D721Med (cell line): ENCODE data around the gene PLEKHA6.
"Not testable (repeated sequence)": the region's sequence is repeated elsewhere in the genome, so short reads cannot be mapped to it uniquely, and the experiment has no call there.

ENCODE experiments used
- DNase-seq: peaks from one replicate; pipeline ENCODE4 v3.0.0; 2011; ENCODE audit warnings: low spot score; ENCODE audit not compliant: insufficient read length
- FAIRE-seq: peaks from 2 replicates; lab custom pipeline; 2011; peaks lifted over from hg19 to GRCh38; lab: Jason Lieb, UNC
- CTCF ChIP-seq: IDR thresholded peaks from 2 replicates; pipeline ENCODE4 v1.5.1; 2012; ENCODE audit warnings: mild to moderate bottlenecking, control low read depth; ENCODE audit not compliant: insufficient read depth; ENCODE audit errors: missing control alignments

Gene PLEKHA6

GRCh38 chr1:204240233-204240632, 119.5 kb downstream of the PLEKHA6 start:
- DNase-seq (no peak), FAIRE-seq (no peak)
- no peak for TF ChIP-seq CTCF

GRCh38 chr1:204239401-204239800, 120.3 kb downstream of the PLEKHA6 start:
- not testable (repeated sequence) for DNase-seq, FAIRE-seq

- DNase-seq, FAIRE-seq: not testable (repeated sequence)
Observed at GRCh38 chr1:204238520-204238919, 121.2 kb downstream of the PLEKHA6 start.

- DNase-seq, FAIRE-seq: not testable (repeated sequence)
Observed at GRCh38 chr1:204237515-204237914, 122.2 kb downstream of the PLEKHA6 start.

- FAIRE-seq: no peak
- TF ChIP-seq CTCF: no peak
- no peak for DNase-seq
Observed at GRCh38 chr1:204232526-204232925, 127.2 kb downstream of the PLEKHA6 start.

GRCh38 chr1:204230211-204230610, 129.5 kb downstream of the PLEKHA6 start:
- no peak for TF ChIP-seq CTCF
- FAIRE-seq (no peak), DNase-seq (no peak)

- TF ChIP-seq CTCF: no peak
- DNase-seq (no peak), FAIRE-seq (no peak)
Observed at GRCh38 chr1:204228896-204229295, 130.8 kb downstream of the PLEKHA6 start.

- FAIRE-seq: no peak
- no peak for TF ChIP-seq CTCF
Observed at GRCh38 chr1:204227996-204228785, 131.5 kb downstream of the PLEKHA6 start.

GRCh38 chr1:204227351-204227750, 132.4 kb downstream of the PLEKHA6 start:
- no peak for FAIRE-seq

More at GRCh38 chr1:204227996-204228785, 131.5 kb downstream of the PLEKHA6 start:
- DNase-seq: no peak

More at GRCh38 chr1:204227351-204227750, 132.4 kb downstream of the PLEKHA6 start:
- no peak for DNase-seq
- TF ChIP-seq CTCF: no peak
